K562 (cell line): Measurements from ENCODE around the gene HAUS1. TPM values are rescaled to one million over a fixed set of nuclear protein-coding genes. Genes with fewer than 3 reads are reported as not detected.

Experiments
- ARHGAP35 ChIP-seq: fragments of 450-650 bp; IDR thresholded peaks from 2 replicates; pipeline ENCODE4 v1.6.1; 2018; ENCODE audit not compliant: partially characterized antibody
- ARID4B ChIP-seq: sonication (generic); formaldehyde crosslinking; IDR thresholded peaks from 2 replicates; pipeline ENCODE4 v1.8.0; 2022; ENCODE audit warnings: mild to moderate bottlenecking, missing genetic modification reagents
- BRD9 ChIP-seq: fragments of 450-650 bp; IDR thresholded peaks from 2 replicates; pipeline ENCODE4 v1.6.1; 2018; ENCODE audit warnings: low read depth; ENCODE audit not compliant: partially characterized antibody
- FIP1L1 ChIP-seq: fragments of 200-400 bp; formaldehyde crosslinking; IDR thresholded peaks from 2 replicates; pipeline ENCODE4 v1.6.1; 2018; ENCODE audit warnings: mild to moderate bottlenecking, low read depth, low read length; ENCODE audit not compliant: poor library complexity, severe bottlenecking
- GATA2 ChIP-seq: sonication (generic); formaldehyde crosslinking; IDR thresholded peaks from 2 replicates; pipeline ENCODE4 v1.4.0; 2020; ENCODE audit warnings: mild to moderate bottlenecking, missing genetic modification reagents
- GATAD2B ChIP-seq: fragments of 450-650 bp; IDR thresholded peaks from 2 replicates; pipeline ENCODE4 v1.6.1; 2017; ENCODE audit warnings: mild to moderate bottlenecking, borderline replicate concordance
- KDM5B ChIP-seq: fragments of 200-600 bp; sonication (generic); IDR thresholded peaks from 2 replicates; pipeline ENCODE4 v1.6.1; 2012; ENCODE audit warnings: low read depth, mild to moderate bottlenecking, moderate library complexity, low read length, control low read depth, inconsistent platforms; ENCODE audit not compliant: insufficient replicate concordance
- L3MBTL2 ChIP-seq: fragments of 450-650 bp; IDR thresholded peaks from 2 replicates; pipeline ENCODE4 v1.6.1; 2016; ENCODE audit warnings: mild to moderate bottlenecking, moderate library complexity
- NFYB ChIP-seq: IDR thresholded peaks from 2 replicates; pipeline ENCODE4 v1.6.1; 2011; ENCODE audit warnings: mild to moderate bottlenecking, moderate library complexity; ENCODE audit not compliant: insufficient read length; ENCODE audit errors: extremely low read depth
- NR2C1 ChIP-seq, 2 experiments: fragments of 450-650 bp; IDR thresholded peaks; 2 replicates each; pipeline ENCODE4 v1.6.1; 2017; ENCODE audit warnings: mild to moderate bottlenecking in 2 of 2, antibody characterized with exemption in 1 of 2, inconsistent platforms in 1 of 2, missing compliant biosample characterization in 1 of 2, missing genetic modification characterization in 1 of 2
- RBBP5 ChIP-seq: fragments of 200-600 bp; sonication (generic); IDR thresholded peaks from 2 replicates; pipeline ENCODE4 v1.6.1; 2012; ENCODE audit warnings: borderline replicate concordance, mild to moderate bottlenecking, low read length, control low read depth, inconsistent platforms; ENCODE audit not compliant: insufficient read depth, poor library complexity, severe bottlenecking
- SMAD3 ChIP-seq: fragments of 450-650 bp; formaldehyde crosslinking; conservative IDR thresholded peaks from 2 replicates; pipeline ENCODE4 v1.4.0; 2020; ENCODE audit warnings: mild to moderate bottlenecking
- ZBTB17 ChIP-seq: fragments of 450-650 bp; formaldehyde crosslinking; IDR thresholded peaks from 2 replicates; pipeline ENCODE4 v1.4.0; 2020; ENCODE audit warnings: mild to moderate bottlenecking
- ZNF232 ChIP-seq: sonication (generic); formaldehyde crosslinking; IDR thresholded peaks from 2 replicates; pipeline ENCODE4 v1.8.0; 2022; ENCODE audit warnings: mild to moderate bottlenecking, missing genetic modification reagents
- ZNF444 ChIP-seq: fragments of 250-450 bp; sonication (Bioruptor Pico); IDR thresholded peaks from 2 replicates; pipeline ENCODE4 v1.4.0; 2020; ENCODE audit warnings: mild to moderate bottlenecking, moderate library complexity
- polyA plus RNA-seq, 8 experiments: library from polyadenylated mRNA; depleted of rRNA in 4 of 8; stranded (reverse) in 5 of 8; unstranded in 3 of 8; fragments of >200 nt; fragmentation: Nextera tagmentation in 2 of 8; fragmentation: Illumina TruSeq in 1 of 8; extraction: Ambion mirVana in 2 of 8; extraction: Trizol in 1 of 8; gene quantifications; 2 replicates each; pipeline versions ENCODE4 v1.2.1 to v1.2.3, GENCODE V29; 2011 to 2014; ENCODE audit warnings: inconsistent platforms in 1 of 8, missing spikeins in 1 of 8
- total RNA-seq, 7 experiments: library from RNA; depleted of rRNA in 6 of 7; stranded (reverse); fragments of >200 nt in 6 of 7; fragmentation: Illumina TruSeq in 2 of 7; extraction: Trizol in 2 of 7; gene quantifications; 2 replicates each; pipeline versions ENCODE4 v1.2.1 to v1.2.3, GENCODE V29; 2011 to 2021; ENCODE audit warnings: low replicate concordance in 1 of 7
- TF ChIP-seq, protein P1 (sequence below): fragments of 250-450 bp; sonication (Bioruptor Pico); IDR thresholded peaks from 2 replicates; pipeline ENCODE4 v1.8.0; 2022; ENCODE audit warnings: moderate library complexity, mild to moderate bottlenecking, inconsistent platforms
- TF ChIP-seq, protein P2 (sequence below): sonication (generic); formaldehyde crosslinking; IDR thresholded peaks from 2 replicates; pipeline ENCODE4 v1.8.1; 2023; ENCODE audit warnings: mild to moderate bottlenecking, missing genetic modification reagents, moderate library complexity
- TF ChIP-seq, protein P3 (sequence below): fragments of 450-650 bp; conservative IDR thresholded peaks from 2 replicates; pipeline ENCODE4 v1.6.1; 2016; ENCODE audit warnings: missing genetic modification characterization, low read depth, mild to moderate bottlenecking, missing compliant biosample characterization, moderate library complexity
- TF ChIP-seq, protein P4 (sequence below): fragments of 200-800 bp; sonication (Bioruptor generic); IDR thresholded peaks from 2 replicates; pipeline ENCODE4 v1.6.1; 2017; ENCODE audit warnings: missing genetic modification characterization, missing compliant biosample characterization

HAUS1 gene
- total and polyA plus RNA-seq, 9 of the 15 experiments (the other 6 are each of a cell fraction or from before 2014, with no cell fraction given): 45.6 to 135 (median 76.3) TPM

- TF ChIP-seq BRD9: no peak
- no peak for TF ChIP-seq ARID4B
- TF ChIP-seq, protein P1, sequence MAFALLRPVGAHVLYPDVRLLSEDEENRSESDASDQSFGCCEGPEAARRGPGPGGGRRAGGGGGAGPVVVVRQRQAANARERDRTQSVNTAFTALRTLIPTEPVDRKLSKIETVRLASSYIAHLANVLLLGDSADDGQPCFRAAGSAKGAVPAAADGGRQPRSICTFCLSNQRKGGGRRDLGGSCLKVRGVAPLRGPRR: peak; percentile 13; the same call in 1 of the 2 replicates
- TF ChIP-seq GATAD2B: 0 out of 2 replicates have a peak, but pooled peaks have one; percentile 18
- TF ChIP-seq, protein P2, sequence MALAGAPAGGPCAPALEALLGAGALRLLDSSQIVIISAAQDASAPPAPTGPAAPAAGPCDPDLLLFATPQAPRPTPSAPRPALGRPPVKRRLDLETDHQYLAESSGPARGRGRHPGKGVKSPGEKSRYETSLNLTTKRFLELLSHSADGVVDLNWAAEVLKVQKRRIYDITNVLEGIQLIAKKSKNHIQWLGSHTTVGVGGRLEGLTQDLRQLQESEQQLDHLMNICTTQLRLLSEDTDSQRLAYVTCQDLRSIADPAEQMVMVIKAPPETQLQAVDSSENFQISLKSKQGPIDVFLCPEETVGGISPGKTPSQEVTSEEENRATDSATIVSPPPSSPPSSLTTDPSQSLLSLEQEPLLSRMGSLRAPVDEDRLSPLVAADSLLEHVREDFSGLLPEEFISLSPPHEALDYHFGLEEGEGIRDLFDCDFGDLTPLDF (CRISPR knock-in tag): no peak
- TF ChIP-seq NR2C1 (IDR thresholded peaks at IDR 0.05): no peak
- no peak for TF ChIP-seq NR2C1 (tag; IDR thresholded peaks at IDR 0.05)
- no peak for TF ChIP-seq ZNF444 (CRISPR knock-in tag)
- TF ChIP-seq KDM5B: peak; percentile 42
- no peak for TF ChIP-seq ZBTB17 (CRISPR knock-in tag)
- TF ChIP-seq, protein P3, sequence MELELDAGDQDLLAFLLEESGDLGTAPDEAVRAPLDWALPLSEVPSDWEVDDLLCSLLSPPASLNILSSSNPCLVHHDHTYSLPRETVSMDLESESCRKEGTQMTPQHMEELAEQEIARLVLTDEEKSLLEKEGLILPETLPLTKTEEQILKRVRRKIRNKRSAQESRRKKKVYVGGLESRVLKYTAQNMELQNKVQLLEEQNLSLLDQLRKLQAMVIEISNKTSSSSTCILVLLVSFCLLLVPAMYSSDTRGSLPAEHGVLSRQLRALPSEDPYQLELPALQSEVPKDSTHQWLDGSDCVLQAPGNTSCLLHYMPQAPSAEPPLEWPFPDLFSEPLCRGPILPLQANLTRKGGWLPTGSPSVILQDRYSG (tag): 0 out of 2 replicates have a peak, but pooled peaks have one; percentile 48
- 0 out of 2 replicates have a peak, but pooled peaks have one; percentile 8 for TF ChIP-seq L3MBTL2
- no peak for TF ChIP-seq FIP1L1
- no peak for TF ChIP-seq RBBP5
- no peak for TF ChIP-seq SMAD3 (CRISPR knock-in tag)
- no peak for TF ChIP-seq ARHGAP35
- TF ChIP-seq NFYB: no peak
- TF ChIP-seq, protein P4, sequence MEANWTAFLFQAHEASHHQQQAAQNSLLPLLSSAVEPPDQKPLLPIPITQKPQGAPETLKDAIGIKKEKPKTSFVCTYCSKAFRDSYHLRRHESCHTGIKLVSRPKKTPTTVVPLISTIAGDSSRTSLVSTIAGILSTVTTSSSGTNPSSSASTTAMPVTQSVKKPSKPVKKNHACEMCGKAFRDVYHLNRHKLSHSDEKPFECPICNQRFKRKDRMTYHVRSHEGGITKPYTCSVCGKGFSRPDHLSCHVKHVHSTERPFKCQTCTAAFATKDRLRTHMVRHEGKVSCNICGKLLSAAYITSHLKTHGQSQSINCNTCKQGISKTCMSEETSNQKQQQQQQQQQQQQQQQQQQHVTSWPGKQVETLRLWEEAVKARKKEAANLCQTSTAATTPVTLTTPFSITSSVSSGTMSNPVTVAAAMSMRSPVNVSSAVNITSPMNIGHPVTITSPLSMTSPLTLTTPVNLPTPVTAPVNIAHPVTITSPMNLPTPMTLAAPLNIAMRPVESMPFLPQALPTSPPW (CRISPR knock-in tag): no peak; the same call in 1 of the 2 replicates
- 0 out of 2 replicates have a peak, but pooled peaks have one; percentile 18 for TF ChIP-seq GATA2
- no peak for TF ChIP-seq ZNF232
Measured at GRCh38 chr18:46098616-46098933, 5.6 kb upstream of the HAUS1 start (continued).
